HCT116 (cell line): ENCODE data around the gene C7orf33.

Source experiments
- CEBPB ChIP-seq: IDR thresholded peaks from 2 replicates; pipeline ENCODE4 v1.6.1; 2012; ENCODE audit warnings: low read depth
- CTCF ChIP-seq, 3 experiments: fragments of 200-600 bp in 1 of 3; sonication (generic) in 1 of 3; IDR thresholded peaks in 2 of 3; conservative IDR thresholded peaks in 1 of 3; 2 replicates each; pipeline ENCODE4 v1.5.1; 2012 to 2017; ENCODE audit warnings: low read depth in 2 of 3, low read length in 2 of 3, antibody characterized with exemption in 1 of 3, borderline replicate concordance in 1 of 3, control low read depth in 1 of 3, mild to moderate bottlenecking in 1 of 3, mixed read lengths in 1 of 3, mixed run types in 1 of 3, moderate library complexity in 1 of 3; ENCODE audit not compliant: insufficient read depth in 1 of 3
- EGR1 ChIP-seq: IDR thresholded peaks from 2 replicates; pipeline ENCODE4 v1.6.1; 2012; ENCODE audit warnings: low read depth
- EZH2 ChIP-seq: fragments of 200-600 bp; sonication (generic); IDR thresholded peaks from 2 replicates; pipeline ENCODE4 v1.6.1; 2017; ENCODE audit warnings: antibody characterized with exemption, mixed run types
- EZH2phosphoT487 ChIP-seq: fragments of 200-600 bp; IDR thresholded peaks from 2 replicates; pipeline ENCODE4 v1.6.1; 2018; ENCODE audit warnings: antibody characterized with exemption, borderline replicate concordance
- MAX ChIP-seq: IDR thresholded peaks from 2 replicates; pipeline ENCODE4 v1.6.1; 2012
- POLR2A ChIP-seq: IDR thresholded peaks from 2 replicates; pipeline ENCODE4 v1.7.0; 2011; ENCODE audit warnings: borderline replicate concordance; ENCODE audit not compliant: insufficient read depth, insufficient read length; ENCODE audit errors: extremely low read depth
- POLR2AphosphoS5 ChIP-seq: IDR thresholded peaks from 2 replicates; pipeline ENCODE4 v1.6.1; 2011; ENCODE audit warnings: mild to moderate bottlenecking, low read depth, low read length, moderate library complexity
- RAD21 ChIP-seq: IDR thresholded peaks from 2 replicates; pipeline ENCODE4 v1.6.1; 2012; ENCODE audit warnings: low read depth, mild to moderate bottlenecking
- TCF7L2 ChIP-seq: IDR thresholded peaks from 2 replicates; pipeline ENCODE4 v1.7.0; 2011; ENCODE audit warnings: borderline replicate concordance, inconsistent platforms; ENCODE audit not compliant: insufficient read depth, insufficient read length; ENCODE audit errors: extremely low read depth
- YY1 ChIP-seq: IDR thresholded peaks from 2 replicates; pipeline ENCODE4 v1.6.1; 2011; ENCODE audit warnings: low read length, low read depth, moderate library complexity, mild to moderate bottlenecking; ENCODE audit not compliant: insufficient replicate concordance; ENCODE audit errors: extremely low read depth
- ZBTB33 ChIP-seq: IDR thresholded peaks from 2 replicates; pipeline ENCODE4 v1.6.1; 2011; ENCODE audit warnings: mild to moderate bottlenecking, low read length, moderate library complexity; ENCODE audit not compliant: insufficient replicate concordance; ENCODE audit errors: extremely low read depth
- ZFX ChIP-seq: fragments of 450-650 bp; IDR thresholded peaks from 2 replicates; pipeline ENCODE4 v1.6.1; 2017
- TF ChIP-seq, protein P1 (sequence below): IDR thresholded peaks from 2 replicates; pipeline ENCODE4 v1.6.1; 2012; ENCODE audit warnings: low read depth

DNA sequence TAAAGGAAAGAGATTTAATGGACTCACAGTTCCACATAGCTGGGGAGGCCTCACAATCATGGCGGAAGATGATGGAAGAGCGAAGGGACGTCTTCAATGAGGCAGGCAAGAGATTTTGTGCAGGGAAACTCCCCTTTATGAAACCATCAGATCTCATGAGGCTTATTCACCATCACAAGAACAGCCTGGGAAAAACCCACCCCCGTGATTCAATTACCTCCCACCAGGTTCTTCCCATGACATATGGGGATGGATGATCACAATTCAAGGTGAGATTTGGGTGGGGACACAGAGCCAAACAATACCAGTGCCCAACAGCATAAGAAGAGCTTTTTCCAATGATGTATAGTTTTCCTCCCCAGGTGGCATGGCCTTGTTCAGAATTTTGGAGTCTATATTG is 11.2 kb upstream of the C7orf33 start:
- TF ChIP-seq POLR2AphosphoS5 (no peak), CTCF (IDR thresholded peaks at IDR 0.05 in 2 of 3, conservative IDR thresholded peaks at IDR 0.05 in 1 of 3; ENCODE audit: borderline replicate concordance in 1 of 3, insufficient read depth in 1 of 3, low read depth in 2 of 3, low read length in 2 of 3) (no peak), EZH2 (no peak), RAD21 (no peak), YY1 (no peak), ZFX (no peak), TCF7L2 (no peak), CEBPB (no peak), POLR2A (no peak), ZBTB33 (no peak), EGR1 (no peak), MAX (no peak), EZH2phosphoT487 (no peak)
- TF ChIP-seq, protein P1, sequence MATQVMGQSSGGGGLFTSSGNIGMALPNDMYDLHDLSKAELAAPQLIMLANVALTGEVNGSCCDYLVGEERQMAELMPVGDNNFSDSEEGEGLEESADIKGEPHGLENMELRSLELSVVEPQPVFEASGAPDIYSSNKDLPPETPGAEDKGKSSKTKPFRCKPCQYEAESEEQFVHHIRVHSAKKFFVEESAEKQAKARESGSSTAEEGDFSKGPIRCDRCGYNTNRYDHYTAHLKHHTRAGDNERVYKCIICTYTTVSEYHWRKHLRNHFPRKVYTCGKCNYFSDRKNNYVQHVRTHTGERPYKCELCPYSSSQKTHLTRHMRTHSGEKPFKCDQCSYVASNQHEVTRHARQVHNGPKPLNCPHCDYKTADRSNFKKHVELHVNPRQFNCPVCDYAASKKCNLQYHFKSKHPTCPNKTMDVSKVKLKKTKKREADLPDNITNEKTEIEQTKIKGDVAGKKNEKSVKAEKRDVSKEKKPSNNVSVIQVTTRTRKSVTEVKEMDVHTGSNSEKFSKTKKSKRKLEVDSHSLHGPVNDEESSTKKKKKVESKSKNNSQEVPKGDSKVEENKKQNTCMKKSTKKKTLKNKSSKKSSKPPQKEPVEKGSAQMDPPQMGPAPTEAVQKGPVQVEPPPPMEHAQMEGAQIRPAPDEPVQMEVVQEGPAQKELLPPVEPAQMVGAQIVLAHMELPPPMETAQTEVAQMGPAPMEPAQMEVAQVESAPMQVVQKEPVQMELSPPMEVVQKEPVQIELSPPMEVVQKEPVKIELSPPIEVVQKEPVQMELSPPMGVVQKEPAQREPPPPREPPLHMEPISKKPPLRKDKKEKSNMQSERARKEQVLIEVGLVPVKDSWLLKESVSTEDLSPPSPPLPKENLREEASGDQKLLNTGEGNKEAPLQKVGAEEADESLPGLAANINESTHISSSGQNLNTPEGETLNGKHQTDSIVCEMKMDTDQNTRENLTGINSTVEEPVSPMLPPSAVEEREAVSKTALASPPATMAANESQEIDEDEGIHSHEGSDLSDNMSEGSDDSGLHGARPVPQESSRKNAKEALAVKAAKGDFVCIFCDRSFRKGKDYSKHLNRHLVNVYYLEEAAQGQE: no peak
